H9 (cell line): ENCODE measurements around the gene PLA1A. TPM values are rescaled to one million over a fixed set of nuclear protein-coding genes. Genes with fewer than 3 reads are reported as not detected.
A peak's percentile ranks its signal among the peaks of the same experiment; 100 is the strongest.

Experiments
- DNase-seq: peaks from one replicate; pipeline ENCODE4 v3.0.0-alpha.2; 2017
- H2AFZ ChIP-seq: one replicate; pipeline ENCODE4 v1.6.1; 2013; ENCODE audit warnings: mild to moderate bottlenecking, low read length, control low read depth, moderate library complexity
- H2AK5ac ChIP-seq: 2 replicates; pipeline ENCODE4 v1.6.1; 2013; ENCODE audit warnings: low read length, control low read depth, mixed read lengths; ENCODE audit not compliant: insufficient read length
- H2BK120ac ChIP-seq: one replicate; pipeline ENCODE4 v1.6.1; 2013; ENCODE audit warnings: low read depth, mild to moderate bottlenecking, low read length, control low read depth, inconsistent platforms; ENCODE audit not compliant: poor library complexity, severe bottlenecking
- H2BK12ac ChIP-seq: 2 replicates; pipeline ENCODE4 v1.6.1; 2013; ENCODE audit warnings: low read length, control low read depth, mixed read lengths, low read depth; ENCODE audit not compliant: insufficient read length
- H2BK15ac ChIP-seq: 2 replicates; pipeline ENCODE4 v1.6.1; 2013; ENCODE audit warnings: low read depth, low read length, control low read depth
- H2BK20ac ChIP-seq: one replicate; pipeline ENCODE4 v1.6.1; 2013; ENCODE audit warnings: low read depth, mild to moderate bottlenecking, low read length, control low read depth, inconsistent platforms; ENCODE audit not compliant: poor library complexity, severe bottlenecking
- H2BK5ac ChIP-seq: 2 replicates; pipeline ENCODE4 v1.6.1; 2013; ENCODE audit warnings: low read length, control low read depth, mixed read lengths; ENCODE audit not compliant: insufficient read length
- H3K14ac ChIP-seq: 2 replicates; pipeline ENCODE4 v1.6.1; 2013; ENCODE audit warnings: low read length, control low read depth; ENCODE audit not compliant: insufficient read depth
- H3K18ac ChIP-seq: 2 replicates; pipeline ENCODE4 v1.6.1; 2013; ENCODE audit warnings: low read depth, mild to moderate bottlenecking, mixed read lengths, low read length, control low read depth; ENCODE audit not compliant: insufficient read length
- H3K23ac ChIP-seq: 2 replicates; pipeline ENCODE4 v1.6.1; 2013; ENCODE audit warnings: low read length, control low read depth, mixed read lengths, low read depth; ENCODE audit not compliant: insufficient read length
- H3K23me2 ChIP-seq: 2 replicates; pipeline ENCODE4 v1.6.1; 2013; ENCODE audit warnings: low read depth, mild to moderate bottlenecking, mixed read lengths, low read length, control low read depth; ENCODE audit not compliant: insufficient read length, poor library complexity, severe bottlenecking
- H3K27ac ChIP-seq: 2 replicates; pipeline ENCODE4 v1.5.1; 2013; ENCODE audit warnings: low read length, control low read depth, mixed read lengths, low read depth; ENCODE audit not compliant: insufficient read length
- H3K27me3 ChIP-seq: 2 replicates; pipeline ENCODE4 v1.6.1; 2013; ENCODE audit warnings: low read length, control low read depth, inconsistent platforms; ENCODE audit not compliant: insufficient read depth
- H3K4ac ChIP-seq: 2 replicates; pipeline ENCODE4 v1.6.1; 2013; ENCODE audit warnings: low read depth, mild to moderate bottlenecking, control low read depth, inconsistent platforms, low read length, moderate library complexity
- H3K4me1 ChIP-seq: 2 replicates; pipeline ENCODE4 v1.6.1; 2013; ENCODE audit warnings: low read length, control low read depth, inconsistent platforms; ENCODE audit not compliant: insufficient read depth
- H3K4me2 ChIP-seq: 2 replicates; pipeline ENCODE4 v1.6.1; 2013; ENCODE audit warnings: low read length, control low read depth, mixed read lengths; ENCODE audit not compliant: insufficient read length, insufficient read depth
- H3K56ac ChIP-seq: 2 replicates; pipeline ENCODE4 v1.6.1; 2013; ENCODE audit warnings: low read depth, mild to moderate bottlenecking, mixed read lengths, low read length, control low read depth; ENCODE audit not compliant: insufficient read length
- H3K79me1 ChIP-seq: 2 replicates; pipeline ENCODE4 v1.6.1; 2013; ENCODE audit warnings: low read depth, mild to moderate bottlenecking, moderate library complexity, low read length, control low read depth, inconsistent platforms; ENCODE audit not compliant: insufficient read depth, poor library complexity, severe bottlenecking
- H3K79me2 ChIP-seq: 2 replicates; pipeline ENCODE4 v1.6.1; 2013; ENCODE audit warnings: low read length, control low read depth, inconsistent platforms; ENCODE audit not compliant: insufficient read depth
- H3K9ac ChIP-seq: 2 replicates; pipeline ENCODE4 v1.6.1; 2013; ENCODE audit warnings: low read length, control low read depth, mixed read lengths; ENCODE audit not compliant: insufficient read length; ENCODE audit errors: extremely low read depth
- H3K9me3 ChIP-seq: one replicate; pipeline ENCODE4 v1.6.1; 2013; ENCODE audit warnings: low read depth, low read length, inconsistent platforms; ENCODE audit not compliant: control insufficient read depth
- H3T11ph ChIP-seq: one replicate; pipeline ENCODE4 v1.6.1; 2013; ENCODE audit warnings: mild to moderate bottlenecking, low read length, control low read depth, inconsistent platforms
- H4K20me1 ChIP-seq: one replicate; pipeline ENCODE4 v1.6.1; 2013; ENCODE audit not compliant: control insufficient read depth, insufficient read length, insufficient read depth
- H4K5ac ChIP-seq: 2 replicates; pipeline ENCODE4 v1.6.1; 2013; ENCODE audit warnings: low read depth, mild to moderate bottlenecking, mixed read lengths, low read length, control low read depth; ENCODE audit not compliant: insufficient read length
- H4K8ac ChIP-seq: replicated peaks from 2 replicates; pipeline ENCODE4 v1.6.1; 2013; ENCODE audit warnings: low read length, control low read depth, mixed read lengths, low read depth; ENCODE audit not compliant: insufficient read length
- H4K91ac ChIP-seq: 2 replicates; pipeline ENCODE4 v1.6.1; 2013; ENCODE audit warnings: low read depth, mild to moderate bottlenecking, moderate library complexity, mixed read lengths, low read length, control low read depth; ENCODE audit not compliant: insufficient read length
- H3K27ac Mint-ChIP-seq, 3 experiments: 2 replicates in 2 of 3; 3 replicates in 1 of 3; pipeline ENCODE4 v1.8.0; 2020 to 2021; ENCODE audit warnings: mixed read lengths in 3 of 3, mild to moderate bottlenecking in 1 of 3, moderate library complexity in 1 of 3
- H3K27me3 Mint-ChIP-seq: 2 replicates; pipeline ENCODE4 v1.8.0; 2021; ENCODE audit warnings: low read depth, mild to moderate bottlenecking, moderate library complexity, mixed read lengths
- H3K36me3 Mint-ChIP-seq, 3 experiments: 2 replicates in 2 of 3; 3 replicates in 1 of 3; pipeline ENCODE4 v1.8.0; 2020 to 2021; ENCODE audit warnings: low read depth in 3 of 3, mixed read lengths in 3 of 3; ENCODE audit not compliant: insufficient read depth in 1 of 3
- H3K4me1 Mint-ChIP-seq, 2 experiments: 2 replicates each; pipeline ENCODE4 v1.8.0; 2020; ENCODE audit warnings: mixed read lengths in 2 of 2
- H3K4me3 Mint-ChIP-seq, 2 experiments: 2 replicates in 1 of 2; 3 replicates in 1 of 2; pipeline ENCODE4 v1.8.0; 2020 to 2021; ENCODE audit warnings: mild to moderate bottlenecking in 2 of 2, mixed read lengths in 2 of 2, moderate library complexity in 1 of 2
- H3K9me3 Mint-ChIP-seq, 2 experiments: 2 replicates in 1 of 2; 3 replicates in 1 of 2; pipeline ENCODE4 v1.8.0; 2020; ENCODE audit warnings: mild to moderate bottlenecking in 2 of 2, mixed read lengths in 2 of 2, moderate library complexity in 1 of 2
- WGBS: extraction: QIAGEN DNeasy Blood & Tissue Kit; methylation state at CpG from one replicate; pipeline ENCODE4 v1.1.7; 2013; ENCODE audit warnings: missing lambda C conversion rate, low lambda C conversion rate, mixed read lengths; ENCODE audit not compliant: insufficient read length; ENCODE audit errors: extremely low coverage; 5-methylcytosine and 5-hydroxymethylcytosine counted together
- total RNA-seq: library from RNA; stranded (reverse); gene quantifications from 2 replicates; pipeline ENCODE4 v1.2.1, GENCODE V29; 2021
- TF ChIP-seq, protein P1 (sequence below): fragments of 200-600 bp; sonication (generic); conservative IDR thresholded peaks from 3 replicates; pipeline ENCODE4 v1.8.0; 2021; ENCODE audit warnings: antibody characterized with exemption, mild to moderate bottlenecking

The PLA1A gene
- total RNA-seq, 1 experiment from 2014 or later, result not detected

DNA sequence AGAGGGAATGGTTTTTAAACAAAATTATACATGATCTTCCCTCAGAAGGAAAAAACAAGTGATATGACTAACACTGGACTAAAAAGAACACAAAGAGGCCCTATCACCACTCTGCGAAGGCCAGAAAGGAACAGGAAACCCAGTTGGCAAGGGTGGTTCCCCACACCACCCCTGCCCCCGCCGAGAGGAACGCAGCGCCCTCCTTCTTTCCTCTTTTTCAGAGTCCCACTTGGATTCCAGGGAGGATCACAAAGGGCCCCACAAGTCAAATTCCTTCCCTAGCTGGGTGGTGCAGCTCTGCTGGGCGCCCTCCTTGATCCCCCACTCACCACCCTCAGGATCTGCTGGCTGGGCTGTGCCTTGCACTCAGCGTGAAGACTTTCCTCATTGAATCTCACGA, 29.8 kb downstream of the PLA1A start:
- H3K9ac ChIP-seq, result no peak overlapping the region
- no peak overlapping the region for H3K14ac ChIP-seq
- no peak overlapping the region for H2AK5ac ChIP-seq
- H2BK20ac ChIP-seq, result no peak overlapping the region
- TF ChIP-seq, protein P1, sequence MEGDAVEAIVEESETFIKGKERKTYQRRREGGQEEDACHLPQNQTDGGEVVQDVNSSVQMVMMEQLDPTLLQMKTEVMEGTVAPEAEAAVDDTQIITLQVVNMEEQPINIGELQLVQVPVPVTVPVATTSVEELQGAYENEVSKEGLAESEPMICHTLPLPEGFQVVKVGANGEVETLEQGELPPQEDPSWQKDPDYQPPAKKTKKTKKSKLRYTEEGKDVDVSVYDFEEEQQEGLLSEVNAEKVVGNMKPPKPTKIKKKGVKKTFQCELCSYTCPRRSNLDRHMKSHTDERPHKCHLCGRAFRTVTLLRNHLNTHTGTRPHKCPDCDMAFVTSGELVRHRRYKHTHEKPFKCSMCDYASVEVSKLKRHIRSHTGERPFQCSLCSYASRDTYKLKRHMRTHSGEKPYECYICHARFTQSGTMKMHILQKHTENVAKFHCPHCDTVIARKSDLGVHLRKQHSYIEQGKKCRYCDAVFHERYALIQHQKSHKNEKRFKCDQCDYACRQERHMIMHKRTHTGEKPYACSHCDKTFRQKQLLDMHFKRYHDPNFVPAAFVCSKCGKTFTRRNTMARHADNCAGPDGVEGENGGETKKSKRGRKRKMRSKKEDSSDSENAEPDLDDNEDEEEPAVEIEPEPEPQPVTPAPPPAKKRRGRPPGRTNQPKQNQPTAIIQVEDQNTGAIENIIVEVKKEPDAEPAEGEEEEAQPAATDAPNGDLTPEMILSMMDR, result no peak
- no peaks in the 10 kb centered on the region for H3K79me1 ChIP-seq
- Mint-ChIP-seq H3K4me1 (peaks cover 20 to 27% of the 10 kb centered on the region in 2 experiments), H3K9me3 (no peaks in the 10 kb centered on the region; a peak in 1 of 5 replicates), H3K27me3 (peaks cover 4% of the 10 kb centered on the region), H3K27ac (peak overlapping the region in 1 of 3 experiments; percentile 39; a peak in 1 of 7 replicates), H3K36me3 (no peaks in the 10 kb centered on the region), H3K4me3 (no peak overlapping the region)
- no peak overlapping the region for H3K56ac ChIP-seq
- no peaks in the 10 kb centered on the region for H3K9me3 ChIP-seq
- no peak overlapping the region for H3K18ac ChIP-seq
- H3K23ac ChIP-seq, result no peak overlapping the region
- DNase-seq, result no peak
- H3K4ac ChIP-seq, result no peak overlapping the region
- H2BK5ac ChIP-seq, result no peak overlapping the region
- H3T11ph ChIP-seq, result no peak overlapping the region
- H3K27ac ChIP-seq, result no peak overlapping the region
- no peak overlapping the region for H4K91ac ChIP-seq
- no peak overlapping the region for H2BK15ac ChIP-seq
- no peak overlapping the region for H4K5ac ChIP-seq
- H4K20me1 ChIP-seq, result no peaks in the 10 kb centered on the region
- H3K79me2 ChIP-seq, result no peaks in the 10 kb centered on the region
- H2AFZ ChIP-seq, result no peak overlapping the region
- H4K8ac ChIP-seq, result no peak overlapping the region
- no CpG with 5 or more reads among the region's 8 CpGs for WGBS
- no peak overlapping the region for H2BK12ac ChIP-seq
- no peaks in the 10 kb centered on the region for H3K27me3 ChIP-seq
- H2BK120ac ChIP-seq, result no peak overlapping the region
- H3K4me2 ChIP-seq, result no peak overlapping the region
- no peaks in the 10 kb centered on the region for H3K23me2 ChIP-seq
- no peaks in the 10 kb centered on the region for H3K4me1 ChIP-seq
